BLaER1 treated with 17β-estradiol and CSF1 and Interleukin-3, amounts not matched to agents 10 nM and 100 nM (cell line): ENCODE results near the gene ACADS.

Experiments
- H3K27ac ChIP-seq, 11 experiments: shearing (Covaris generic); formaldehyde crosslinking; 2 replicates each; pipeline ENCODE4 v1.8.1; 2022
- H3K27me3 ChIP-seq, 11 experiments: shearing (Covaris generic); formaldehyde crosslinking; 2 replicates each; pipeline ENCODE4 v1.8.1; 2022
- H3K36me3 ChIP-seq, 11 experiments: shearing (Covaris generic); formaldehyde crosslinking; 2 replicates each; pipeline ENCODE4 v1.8.1; 2022
- H3K4me1 ChIP-seq, 10 experiments: shearing (Covaris generic); formaldehyde crosslinking; 2 replicates each; pipeline ENCODE4 v1.8.1; 2022
- H3K4me2 ChIP-seq, 11 experiments: shearing (Covaris generic); formaldehyde crosslinking; 2 replicates each; pipeline ENCODE4 v1.8.1; 2022
- H3K4me3 ChIP-seq, 10 experiments: shearing (Covaris generic); formaldehyde crosslinking; 2 replicates each; pipeline ENCODE4 v1.8.1; 2022
- H3K9ac ChIP-seq, 11 experiments: shearing (Covaris generic); formaldehyde crosslinking; 2 replicates each; pipeline ENCODE4 v1.8.1; 2022
- H3K9me3 ChIP-seq, 11 experiments: shearing (Covaris generic); formaldehyde crosslinking; replicated peaks in 1 of 11; 2 replicates each; pipeline ENCODE4 v1.8.1; 2022
- H4K20me1 ChIP-seq, 11 experiments: shearing (Covaris generic); formaldehyde crosslinking; 2 replicates each; pipeline ENCODE4 v1.8.1; 2022
- Cebpa-rat ChIP-seq, 11 experiments: shearing (Covaris generic); IDR thresholded peaks; 2 replicates each; pipeline ENCODE4 v1.8.1; 2022

ACADS gene

GRCh38 chr12:120748242-120748641, 22.6 kb downstream of the ACADS start:
- Histone ChIP-seq H3K4me2 (no peak overlapping the region), H3K4me3 (no peak overlapping the region), H3K9me3 (no peaks in the 10 kb centered on the region), H3K36me3 (no peaks in the 10 kb centered on the region), H3K4me1 (0 out of 20 replicates have a peak, but pooled peaks cover 0 to 4% (median 0%) of the 10 kb centered on the region in 10 experiments), H4K20me1 (no peaks in the 10 kb centered on the region), H3K27ac (no peak overlapping the region), H3K9ac (no peak overlapping the region), H3K27me3 (no peaks in the 10 kb centered on the region)
- TF ChIP-seq Cebpa-rat (IDR thresholded peaks at IDR 0.05) = no peak

DNA sequence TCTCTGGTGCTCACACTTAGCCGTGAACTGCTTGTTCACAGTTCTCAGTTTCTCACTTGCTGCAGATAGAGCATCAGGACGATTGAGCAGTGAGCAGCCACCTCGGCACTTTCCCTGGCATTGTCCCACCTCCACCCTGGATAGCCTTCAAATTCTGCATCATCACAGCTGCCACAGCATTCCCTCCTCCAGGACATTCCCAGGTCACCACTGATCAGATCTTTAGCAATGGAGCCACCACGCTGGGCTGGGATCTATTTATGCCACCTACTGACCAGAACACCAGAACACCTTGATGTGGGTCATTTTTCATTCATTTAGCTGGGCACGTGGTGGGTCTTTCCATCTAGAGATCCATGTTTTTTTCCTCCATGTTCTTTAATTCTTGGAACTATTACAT, 23.6 kb downstream of the ACADS start:
- no peaks in the 10 kb centered on the region for H3K4me1 ChIP-seq
- H3K4me3 ChIP-seq = no peak overlapping the region
- H3K9ac ChIP-seq = no peak overlapping the region
- no peak for TF ChIP-seq Cebpa-rat (IDR thresholded peaks at IDR 0.05)
- H3K27me3 ChIP-seq = no peaks in the 10 kb centered on the region
- H3K36me3 ChIP-seq = no peaks in the 10 kb centered on the region
- H3K27ac ChIP-seq = no peak overlapping the region
- no peaks in the 10 kb centered on the region for H4K20me1 ChIP-seq
- no peak overlapping the region for H3K4me2 ChIP-seq
- H3K9me3 ChIP-seq = peaks cover 0 to under 1% (median 0%) of the 10 kb centered on the region in 11 experiments; a peak in 1 of 22 replicates

DNA sequence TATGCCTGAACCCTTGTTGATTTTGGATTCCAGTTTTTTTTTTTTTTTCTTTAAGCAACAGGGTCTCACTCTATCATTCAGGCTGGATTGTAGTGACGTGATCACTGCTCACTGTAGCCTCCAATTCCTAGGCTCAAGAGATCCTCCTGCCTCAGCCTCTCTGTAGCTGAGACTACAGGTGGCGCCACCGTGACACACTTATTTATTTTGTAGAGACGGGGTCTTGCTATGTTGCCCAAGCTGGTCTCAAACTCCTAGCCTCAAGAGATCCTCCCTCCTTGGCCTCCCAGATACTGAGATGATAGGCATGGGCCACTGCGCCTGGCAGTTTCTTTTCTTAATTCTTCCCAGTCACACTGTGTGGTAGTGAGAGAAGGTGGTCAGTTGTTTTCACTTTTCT, 25.2 kb downstream of the ACADS start:
- H3K27me3 ChIP-seq = no peaks in the 10 kb centered on the region

DNA sequence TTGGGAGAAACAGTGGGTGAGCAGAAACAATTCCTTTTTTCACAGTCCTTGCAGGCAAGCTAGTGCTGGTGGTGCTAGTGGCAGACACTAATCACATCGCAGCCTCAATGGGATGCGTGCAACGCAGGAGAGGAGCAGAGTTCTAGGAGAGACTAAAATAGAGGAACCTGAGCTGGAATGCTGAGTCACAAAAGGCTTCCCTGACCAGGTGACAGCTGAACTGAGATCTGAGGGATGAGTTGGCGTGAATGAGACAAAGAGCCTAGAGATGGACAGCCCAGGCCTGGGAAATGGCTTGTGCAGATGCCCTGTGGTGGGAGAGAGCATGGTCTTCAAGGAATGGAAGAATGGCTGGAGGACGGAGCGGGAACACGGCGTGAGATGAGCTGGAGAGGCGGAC, 25.8 kb downstream of the ACADS start:
- no peak overlapping the region for H3K27ac ChIP-seq
- H3K9me3 ChIP-seq = peaks cover 10 to 17% (median 11%) of the 10 kb centered on the region in 11 experiments
- no peaks in the 10 kb centered on the region for H3K36me3 ChIP-seq
- 0 out of 22 replicates have a peak, but pooled peaks cover 0 to under 1% (median 0%) of the 10 kb centered on the region in 11 experiments for H3K27me3 ChIP-seq
- H3K9ac ChIP-seq = no peak overlapping the region
- H3K4me1 ChIP-seq = no peaks in the 10 kb centered on the region
- no peaks in the 10 kb centered on the region for H4K20me1 ChIP-seq
- no peak for TF ChIP-seq Cebpa-rat (IDR thresholded peaks at IDR 0.05)
- no peak overlapping the region for H3K4me2 ChIP-seq
- no peak overlapping the region for H3K4me3 ChIP-seq

More for the DNA sequence above, 25.2 kb downstream of the ACADS start:
- Histone ChIP-seq H4K20me1 (no peaks in the 10 kb centered on the region), H3K4me1 (no peaks in the 10 kb centered on the region), H3K4me2 (no peak overlapping the region), H3K4me3 (no peak overlapping the region), H3K27ac (no peak overlapping the region), H3K9me3 (peaks cover 10 to 16% (median 11%) of the 10 kb centered on the region in 11 experiments), H3K9ac (no peak overlapping the region), H3K36me3 (no peaks in the 10 kb centered on the region)
- no peak for TF ChIP-seq Cebpa-rat (IDR thresholded peaks at IDR 0.05)

GRCh38 chr12:120754792-120755191, 29.2 kb downstream of the ACADS start:
- H3K9ac ChIP-seq = no peak overlapping the region
- peaks cover 7 to 14% (median 12%) of the 10 kb centered on the region in 10 experiments for H3K4me1 ChIP-seq
- H4K20me1 ChIP-seq = peaks cover 0 to 20% (median 9%) of the 10 kb centered on the region in 11 experiments; a peak in 17 of 22 replicates
- no peak overlapping the region for H3K4me2 ChIP-seq
- peaks cover 10 to 17% (median 11%) of the 10 kb centered on the region in 11 experiments for H3K9me3 ChIP-seq
- H3K36me3 ChIP-seq = no peaks in the 10 kb centered on the region
- no peak overlapping the region for H3K4me3 ChIP-seq
- no peak for TF ChIP-seq Cebpa-rat (IDR thresholded peaks at IDR 0.05)
- H3K27me3 ChIP-seq = peaks cover 0 to 30% (median 24%) of the 10 kb centered on the region in 11 experiments; a peak in 15 of 22 replicates
- H3K27ac ChIP-seq = no peak overlapping the region

GRCh38 chr12:120755269-120755668, 29.6 kb downstream of the ACADS start:
- Histone ChIP-seq H3K9ac (no peak overlapping the region), H4K20me1 (peaks cover 0 to 24% (median 14%) of the 10 kb centered on the region in 11 experiments; a peak in 19 of 22 replicates), H3K9me3 (peaks cover 10 to 17% (median 11%) of the 10 kb centered on the region in 11 experiments), H3K4me3 (no peak overlapping the region), H3K27ac (no peak overlapping the region), H3K36me3 (no peaks in the 10 kb centered on the region), H3K27me3 (peaks cover 0 to 33% (median 28%) of the 10 kb centered on the region in 11 experiments; a peak in 16 of 22 replicates), H3K4me1 (peaks cover 12 to 19% (median 17%) of the 10 kb centered on the region in 10 experiments), H3K4me2 (no peak overlapping the region)
- no peak for TF ChIP-seq Cebpa-rat (IDR thresholded peaks at IDR 0.05)

DNA sequence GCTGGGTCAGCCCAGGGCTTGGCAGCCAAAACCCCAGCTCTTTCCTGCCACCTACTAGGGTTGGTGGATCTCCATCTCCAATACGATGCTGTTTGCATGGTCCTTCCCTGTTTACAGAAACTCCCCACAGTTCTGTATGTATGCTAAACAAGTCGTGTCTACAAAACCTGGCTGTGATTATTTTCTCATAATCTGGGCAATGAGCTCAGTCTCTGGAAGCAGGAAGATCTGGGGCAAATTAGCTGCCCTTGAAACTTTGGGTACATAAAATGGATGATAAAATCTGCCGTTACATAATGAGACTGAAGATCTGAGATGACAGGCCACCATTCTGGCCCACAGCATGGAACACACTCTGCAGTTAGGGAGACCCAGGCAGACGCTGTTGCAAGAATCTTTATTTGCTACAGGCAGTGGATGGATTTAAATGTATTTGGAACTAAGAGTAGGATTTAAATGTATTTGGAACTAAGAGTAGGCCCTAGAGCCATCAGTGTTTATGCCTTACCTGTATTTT, 31.7 kb downstream of the ACADS start:
- Histone ChIP-seq H3K4me3 (no peak overlapping the region), H3K9ac (no peak overlapping the region), H3K27ac (no peak overlapping the region), H3K27me3 (peaks cover 0 to 53% (median 48%) of the 10 kb centered on the region in 11 experiments; a peak in 17 of 22 replicates), H3K4me2 (no peak overlapping the region), H3K4me1 (peaks cover 14 to 33% (median 25%) of the 10 kb centered on the region in 10 experiments), H4K20me1 (peaks cover 8 to 44% (median 33%) of the 10 kb centered on the region in 11 experiments; a peak in 19 of 22 replicates), H3K9me3 (peaks cover 10 to 17% (median 11%) of the 10 kb centered on the region in 11 experiments), H3K36me3 (peaks cover 4 to 20% (median 14%) of the 10 kb centered on the region in 11 experiments; a peak in 16 of 22 replicates)
- no peak for TF ChIP-seq Cebpa-rat (IDR thresholded peaks at IDR 0.05)

DNA sequence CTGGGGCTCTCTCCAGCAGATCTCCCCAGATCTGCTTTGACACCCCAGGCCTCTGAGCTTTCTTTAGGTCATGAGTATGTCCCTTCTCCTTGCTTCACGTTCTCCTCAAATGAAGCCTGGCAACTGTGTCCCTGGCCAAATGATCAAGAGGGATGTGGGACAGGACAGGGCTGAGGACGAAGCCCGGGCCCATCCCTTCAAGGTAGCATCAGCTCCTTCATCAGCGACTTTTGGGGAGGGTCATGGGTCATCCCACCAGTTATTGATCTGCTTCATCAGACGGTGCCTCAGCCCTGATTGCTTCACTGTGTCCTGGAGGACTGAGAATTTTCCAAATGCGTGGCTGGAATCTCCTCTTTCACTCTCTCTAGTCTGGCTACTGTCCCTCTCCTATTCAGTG, 32.3 kb downstream of the ACADS start:
- Histone ChIP-seq H3K36me3 (peaks cover 9 to 27% (median 20%) of the 10 kb centered on the region in 11 experiments; a peak in 20 of 22 replicates), H3K9ac (no peak overlapping the region), H3K27me3 (peaks cover 0 to 59% (median 48%) of the 10 kb centered on the region in 11 experiments; a peak in 17 of 22 replicates), H3K4me1 (peaks cover 14 to 33% (median 25%) of the 10 kb centered on the region in 10 experiments), H3K4me3 (no peak overlapping the region), H3K27ac (no peak overlapping the region), H4K20me1 (peaks cover 8 to 51% (median 39%) of the 10 kb centered on the region in 11 experiments; a peak in 20 of 22 replicates), H3K9me3 (peaks cover 10 to 17% (median 11%) of the 10 kb centered on the region in 11 experiments), H3K4me2 (no peak overlapping the region)
- TF ChIP-seq Cebpa-rat (IDR thresholded peaks at IDR 0.05) = no peak

- peaks cover 19 to 37% (median 30%) of the 10 kb centered on the region in 11 experiments for H3K36me3 ChIP-seq
- peaks cover 0 to 59% (median 48%) of the 10 kb centered on the region in 11 experiments; a peak in 17 of 22 replicates for H3K27me3 ChIP-seq
- no peak overlapping the region for H3K4me3 ChIP-seq
- H3K4me2 ChIP-seq = peak overlapping the region; percentile 62 to 87 (median 83)
- H3K9ac ChIP-seq = no peak overlapping the region
- no peak for TF ChIP-seq Cebpa-rat (IDR thresholded peaks at IDR 0.05)
- peaks cover 14 to 33% (median 25%) of the 10 kb centered on the region in 10 experiments for H3K4me1 ChIP-seq
- H3K27ac ChIP-seq = peak overlapping the region in 7 of 11 experiments; percentile 6 to 44 (median 26); a peak in 7 of 22 replicates
- H4K20me1 ChIP-seq = peaks cover 18 to 62% (median 46%) of the 10 kb centered on the region in 11 experiments; a peak in 20 of 22 replicates
- peaks cover 10 to 17% (median 11%) of the 10 kb centered on the region in 11 experiments for H3K9me3 ChIP-seq
These were observed 33.4 kb downstream of the ACADS start for GRCh38 chr12:120758798-120759590.
